OCI-LY3 (cell line): ENCODE results near the gene C13orf46.

ENCODE experiments used
- H2AFZ ChIP-seq: fragments of 200-600, 300-600 bp; shearing (Covaris generic); 2 replicates; pipeline ENCODE4 v1.6.0; 2014; ENCODE audit warnings: antibody characterized with exemption, low read depth, low read length
- H3K27ac ChIP-seq: fragments of 200-600, 300-600 bp; sonication (generic); 2 replicates; pipeline ENCODE4 v1.5.1; 2014; ENCODE audit warnings: mild to moderate bottlenecking, low read length, moderate library complexity, mixed read lengths
- H3K27me3 ChIP-seq: fragments of 200-600, 300-600 bp; sonication (generic); 2 replicates; pipeline ENCODE4 v1.6.1; 2014; ENCODE audit warnings: low read depth, low read length, mixed read lengths
- H3K36me3 ChIP-seq: fragments of 200-600, 300-600 bp; sonication (generic); replicated peaks from 2 replicates; pipeline ENCODE3; 2014; ENCODE audit warnings: low read depth, low read length, mixed read lengths
- H3K4me1 ChIP-seq: fragments of 300-600, 200-600 bp; sonication (generic); 2 replicates; pipeline ENCODE4 v1.6.1; 2014; ENCODE audit warnings: low read length, mixed read lengths
- H3K4me2 ChIP-seq: fragments of 200-600, 300-600 bp; sonication (generic); 2 replicates; pipeline ENCODE4 v1.6.1; 2014; ENCODE audit warnings: low read length, mixed read lengths
- H3K4me3 ChIP-seq: fragments of 300-600, 200-600 bp; sonication (generic); 2 replicates; pipeline ENCODE4 v1.5.1; 2014; ENCODE audit warnings: antibody characterized with exemption, mild to moderate bottlenecking, low read length, moderate library complexity
- H3K79me2 ChIP-seq: fragments of 300-600, 200-600 bp; shearing (Covaris generic); 2 replicates; pipeline ENCODE4 v1.6.1; 2014; ENCODE audit warnings: mild to moderate bottlenecking, low read length, mixed read lengths
- H3K9ac ChIP-seq: fragments of 300-600, 200-600 bp; shearing (Covaris generic); 2 replicates; pipeline ENCODE4 v1.6.0; 2014; ENCODE audit warnings: mild to moderate bottlenecking, low read length, moderate library complexity
- H3K9me3 ChIP-seq: fragments of 200-600, 300-600 bp; shearing (Covaris generic); 2 replicates; pipeline ENCODE4 v1.6.1; 2014; ENCODE audit warnings: low read length, mixed read lengths; ENCODE audit not compliant: insufficient read depth
- H4K20me1 ChIP-seq: fragments of 200-600, 300-600 bp; sonication (generic); 2 replicates; pipeline ENCODE4 v1.6.1; 2016; ENCODE audit warnings: low read length, mixed read lengths; ENCODE audit not compliant: insufficient read depth
- EZH2phosphoT487 ChIP-seq: fragments of 200-600 bp; shearing (Covaris generic); IDR thresholded peaks from 2 replicates; pipeline ENCODE4 v1.6.1; 2018; ENCODE audit warnings: antibody characterized with exemption, mixed run types, low read depth
- TF ChIP-seq, protein P1 (sequence below): fragments of 200-600, 300-600 bp; sonication (generic); IDR thresholded peaks from 2 replicates; pipeline ENCODE4 v1.5.1; 2014; ENCODE audit warnings: antibody characterized with exemption, low read length, low read depth

Gene C13orf46

DNA sequence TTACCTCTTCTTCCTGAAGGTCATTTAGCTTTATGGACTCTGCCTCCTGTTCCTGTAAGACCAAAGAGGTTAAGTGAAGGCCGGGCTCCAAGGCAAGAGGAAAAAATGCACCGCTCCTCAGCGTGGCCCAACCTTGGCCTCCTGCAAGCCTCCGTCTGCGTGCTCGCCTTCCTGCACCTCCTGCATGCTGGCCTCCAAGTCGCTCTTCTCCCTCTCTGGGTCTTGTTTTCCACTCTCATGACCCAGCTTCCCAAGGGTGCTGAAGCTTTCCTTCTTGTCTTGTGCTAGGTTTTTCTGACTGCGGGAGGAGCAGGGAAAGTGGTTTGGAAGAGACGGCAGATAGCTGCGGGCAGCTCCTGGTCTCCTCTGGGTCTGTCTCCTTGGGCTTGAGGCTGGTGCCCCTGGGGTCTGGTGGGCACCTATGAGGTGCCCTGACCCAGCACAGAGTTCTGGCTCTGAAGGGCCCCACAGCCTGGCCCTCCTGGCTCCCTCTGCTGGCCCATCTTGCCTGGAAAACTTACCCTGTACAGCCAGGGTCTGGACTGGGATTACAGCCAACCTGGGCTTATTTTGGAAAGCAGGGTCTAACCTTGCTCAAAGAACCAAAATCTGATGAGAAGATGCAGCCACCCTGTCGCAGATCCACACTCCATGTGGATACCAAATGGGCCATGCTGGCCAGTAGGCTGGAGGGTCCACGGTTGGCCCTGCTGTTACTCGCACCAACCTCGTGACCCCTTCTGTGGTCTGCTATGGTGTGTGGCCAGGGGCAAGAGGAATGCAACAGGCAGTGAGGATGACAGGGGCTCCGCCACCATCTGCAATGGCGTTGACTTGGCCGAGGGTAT is 5.2 kb downstream of the C13orf46 start:
- no peaks in the 10 kb centered on the region for H3K4me1 ChIP-seq
- H3K4me2 ChIP-seq: no peak overlapping the region
- no peaks in the 10 kb centered on the region for H4K20me1 ChIP-seq
- peaks cover 5% of the 10 kb centered on the region; the same call in 1 of the 2 replicates for H3K9me3 ChIP-seq
- no peak overlapping the region for H3K4me3 ChIP-seq
- H3K27ac ChIP-seq: no peak overlapping the region
- TF ChIP-seq EZH2phosphoT487: no peak
- TF ChIP-seq, protein P1, sequence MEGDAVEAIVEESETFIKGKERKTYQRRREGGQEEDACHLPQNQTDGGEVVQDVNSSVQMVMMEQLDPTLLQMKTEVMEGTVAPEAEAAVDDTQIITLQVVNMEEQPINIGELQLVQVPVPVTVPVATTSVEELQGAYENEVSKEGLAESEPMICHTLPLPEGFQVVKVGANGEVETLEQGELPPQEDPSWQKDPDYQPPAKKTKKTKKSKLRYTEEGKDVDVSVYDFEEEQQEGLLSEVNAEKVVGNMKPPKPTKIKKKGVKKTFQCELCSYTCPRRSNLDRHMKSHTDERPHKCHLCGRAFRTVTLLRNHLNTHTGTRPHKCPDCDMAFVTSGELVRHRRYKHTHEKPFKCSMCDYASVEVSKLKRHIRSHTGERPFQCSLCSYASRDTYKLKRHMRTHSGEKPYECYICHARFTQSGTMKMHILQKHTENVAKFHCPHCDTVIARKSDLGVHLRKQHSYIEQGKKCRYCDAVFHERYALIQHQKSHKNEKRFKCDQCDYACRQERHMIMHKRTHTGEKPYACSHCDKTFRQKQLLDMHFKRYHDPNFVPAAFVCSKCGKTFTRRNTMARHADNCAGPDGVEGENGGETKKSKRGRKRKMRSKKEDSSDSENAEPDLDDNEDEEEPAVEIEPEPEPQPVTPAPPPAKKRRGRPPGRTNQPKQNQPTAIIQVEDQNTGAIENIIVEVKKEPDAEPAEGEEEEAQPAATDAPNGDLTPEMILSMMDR: no peak
- H3K9ac ChIP-seq: no peak overlapping the region
- no peak overlapping the region for H2AFZ ChIP-seq
- H3K36me3 ChIP-seq: no peaks in the 10 kb centered on the region
- H3K79me2 ChIP-seq: no peaks in the 10 kb centered on the region
- no peaks in the 10 kb centered on the region for H3K27me3 ChIP-seq

DNA sequence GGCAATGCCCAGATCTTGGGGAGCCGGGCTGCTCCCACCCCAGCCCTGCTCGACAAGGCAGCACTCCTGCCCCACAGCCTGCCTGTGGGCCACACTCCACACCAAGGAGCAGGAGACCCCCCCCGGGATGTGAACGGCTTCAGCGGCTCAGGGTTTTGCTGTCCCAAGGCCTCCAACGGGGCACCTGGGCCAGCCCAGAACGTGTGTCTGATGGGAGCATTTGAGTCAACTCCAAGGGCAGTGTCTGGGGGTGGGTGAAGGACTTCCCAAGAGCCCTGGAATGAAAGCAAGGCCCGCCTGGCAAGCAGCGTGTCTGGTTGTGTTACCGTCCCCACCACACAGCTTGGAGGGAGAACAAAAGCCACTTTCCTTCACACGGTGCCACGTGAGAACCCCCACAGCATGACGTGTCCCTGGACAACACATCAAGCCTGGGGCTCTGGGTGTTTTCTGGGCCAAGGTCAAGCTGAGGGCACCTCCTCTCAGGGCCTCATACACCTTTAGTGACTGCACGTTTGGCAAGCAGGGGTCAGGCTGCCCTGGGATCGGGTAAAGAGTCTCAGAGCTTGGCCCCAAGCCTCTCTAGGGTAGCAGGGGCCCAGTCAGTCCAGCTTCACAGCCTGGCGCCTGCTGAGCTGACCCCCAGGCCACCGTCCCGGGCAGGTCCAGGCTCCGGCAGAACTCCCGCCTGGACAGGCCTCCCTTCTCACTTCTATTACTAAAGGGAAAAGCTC is 6.0 kb downstream of the C13orf46 start:
- Histone ChIP-seq H3K4me2 (no peak overlapping the region), H3K9ac (no peak overlapping the region), H3K27me3 (no peaks in the 10 kb centered on the region), H3K4me1 (no peaks in the 10 kb centered on the region), H3K36me3 (no peaks in the 10 kb centered on the region), H4K20me1 (no peaks in the 10 kb centered on the region), H2AFZ (no peak overlapping the region), H3K9me3 (peaks cover 5% of the 10 kb centered on the region; the same call in 1 of the 2 replicates), H3K79me2 (no peaks in the 10 kb centered on the region), H3K4me3 (no peak overlapping the region), H3K27ac (no peak overlapping the region)
- TF ChIP-seq, protein P1: no peak
- no peak for TF ChIP-seq EZH2phosphoT487

DNA sequence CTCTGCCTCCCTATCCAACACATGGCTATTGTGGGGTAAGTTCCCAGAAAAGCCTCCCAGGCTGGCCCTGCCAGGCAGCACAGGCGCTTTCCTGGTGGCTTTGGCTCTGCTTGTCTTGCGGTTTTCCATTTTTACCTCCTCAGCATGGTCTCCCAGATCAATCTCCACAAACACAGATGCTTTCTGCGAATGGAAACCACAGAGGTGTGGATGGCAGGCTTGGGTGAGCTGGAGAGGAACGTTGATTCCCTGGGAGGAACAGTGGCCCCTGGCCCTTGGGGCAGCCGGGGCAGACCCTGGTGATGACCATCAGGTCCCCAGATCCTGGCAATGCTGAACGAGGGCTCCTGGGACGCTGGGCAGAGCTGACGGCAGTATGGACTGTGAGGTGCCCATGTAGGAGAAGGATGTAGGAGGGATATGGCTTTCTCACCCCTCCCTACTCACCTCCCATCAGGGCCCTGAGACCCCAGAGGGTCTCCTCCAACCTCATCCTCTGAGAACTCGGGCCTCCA is 6.6 kb downstream of the C13orf46 start:
- no peak overlapping the region for H3K4me2 ChIP-seq
- TF ChIP-seq, protein P1: no peak
- TF ChIP-seq EZH2phosphoT487: no peak
- H3K36me3 ChIP-seq: no peaks in the 10 kb centered on the region
- H3K4me3 ChIP-seq: no peak overlapping the region
- no peak overlapping the region for H2AFZ ChIP-seq
- H3K79me2 ChIP-seq: no peaks in the 10 kb centered on the region
- H4K20me1 ChIP-seq: no peaks in the 10 kb centered on the region
- peaks cover 4% of the 10 kb centered on the region; the same call in 1 of the 2 replicates for H3K9me3 ChIP-seq
- no peaks in the 10 kb centered on the region for H3K4me1 ChIP-seq
- no peak overlapping the region for H3K27ac ChIP-seq
- no peak overlapping the region for H3K9ac ChIP-seq
- no peaks in the 10 kb centered on the region for H3K27me3 ChIP-seq
